ENCODE measurements around the gene SNX4.

Gene SNX4

GRCh38 chr3:125403789-125404188, 116.2 kb downstream of the SNX4 start:
- no peak for DNase-seq (ENCODE audit: low read depth in 2 of 2)

GRCh38 chr3:125402639-125403038, 117.4 kb downstream of the SNX4 start:
- no peak for DNase-seq (ENCODE audit: low read depth in 2 of 2)

GRCh38 chr3:125401402-125401801, 118.6 kb downstream of the SNX4 start:
- DNase-seq (ENCODE audit: low read depth in 2 of 2): no peak

- DNase-seq (ENCODE audit: low read depth in 2 of 2): no peak
Measured at GRCh38 chr3:125398952-125399351, 121.0 kb downstream of the SNX4 start.

Data from stimulated activated CD4-positive, alpha-beta T cell treated with anti-CD3 and anti-CD28 coated beads, Interleukin-15, amount 100 ng/mL, for 48 hours (primary cell).